Stimulated activated CD8-positive, alpha-beta memory T cell treated with anti-CD3 and anti-CD28 coated beads, Interleukin-2, amount 100 ng/mL, for 1 hour (primary cell): ENCODE measurements around the gene FGFR2.
"Not testable (repeated sequence)": the region's sequence is repeated elsewhere in the genome, so short reads cannot be mapped to it uniquely, and the experiment has no call there.

Experiments used
- DNase-seq, 2 donors: peaks; one replicate each; pipeline ENCODE4 v3.0.0-alpha.2; 2020; ENCODE audit warnings: low read depth in 2 of 2

FGFR2 gene

DNA sequence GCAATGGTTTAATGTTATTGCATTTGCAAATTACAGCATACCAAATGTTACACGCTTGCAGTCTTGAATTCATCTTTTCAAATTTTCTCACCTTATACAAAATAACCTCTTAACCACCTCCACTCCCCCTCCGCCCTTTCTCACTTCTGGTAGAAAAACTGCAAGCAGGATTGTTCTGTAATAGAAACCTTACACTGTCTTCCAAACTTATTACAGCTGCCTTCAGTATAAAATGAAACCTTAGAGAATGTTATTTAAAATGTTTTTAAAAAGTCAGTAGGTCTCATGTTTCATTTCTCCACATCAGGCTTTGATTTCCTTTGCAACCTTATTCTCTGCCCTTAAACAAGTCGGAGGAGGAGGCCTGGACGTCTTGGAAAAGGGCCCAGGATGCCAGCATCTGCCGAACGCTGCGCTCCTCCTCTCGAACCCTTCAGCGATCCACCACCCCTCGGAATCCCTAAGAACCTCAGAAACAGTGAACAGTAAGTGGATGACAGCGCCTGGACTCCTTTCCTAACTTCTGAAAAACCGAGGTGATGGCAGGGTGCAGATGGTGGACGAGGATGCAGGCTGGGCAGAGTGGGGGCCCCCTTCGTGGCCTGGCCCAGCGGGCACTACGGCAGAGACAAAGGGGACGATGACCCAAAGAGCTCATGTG lies 74.0 kb downstream of the FGFR2 start:
- no peak for DNase-seq

- no peak for DNase-seq
Measured at GRCh38 chr10:121522831-121523230, 75.4 kb downstream of the FGFR2 start.

DNA sequence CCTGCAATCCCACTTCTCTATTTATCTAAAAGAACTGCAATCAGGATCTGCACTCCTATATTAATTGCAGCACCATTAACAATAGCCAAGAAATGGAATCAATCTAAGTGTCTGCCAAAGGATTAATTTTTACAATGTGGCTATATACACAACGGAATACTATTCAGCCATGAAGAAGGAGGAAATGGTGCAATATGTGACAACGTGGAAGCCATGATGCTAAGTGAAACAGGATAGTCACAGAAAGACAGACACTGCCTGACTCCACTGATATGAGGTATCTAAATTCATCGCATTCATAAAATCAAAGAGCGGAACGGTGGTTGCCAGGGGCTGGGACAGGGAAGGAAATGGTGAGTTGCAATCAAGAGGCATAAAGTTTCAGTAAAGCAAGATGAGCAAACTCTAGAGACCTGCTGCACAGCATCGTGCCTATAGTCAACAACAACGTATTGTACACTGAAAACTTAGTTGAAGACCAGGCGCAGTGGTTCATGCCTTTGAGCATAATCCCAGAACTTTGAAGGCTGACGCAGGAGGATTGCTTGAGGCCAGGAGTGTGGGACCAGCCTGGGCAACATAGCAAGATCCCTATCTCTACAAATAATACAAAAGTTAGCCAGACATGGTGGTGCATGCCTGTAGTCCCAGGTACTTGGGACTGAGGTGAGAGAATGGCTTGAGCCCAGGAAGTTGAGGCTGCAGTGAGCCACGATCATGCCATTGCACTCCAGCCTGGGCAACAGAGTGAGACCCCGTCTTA lies 76.3 kb downstream of the FGFR2 start:
- DNase-seq, result no peak

- not testable (repeated sequence) for DNase-seq
Measured at GRCh38 chr10:121520526-121520925, 77.7 kb downstream of the FGFR2 start.

DNA sequence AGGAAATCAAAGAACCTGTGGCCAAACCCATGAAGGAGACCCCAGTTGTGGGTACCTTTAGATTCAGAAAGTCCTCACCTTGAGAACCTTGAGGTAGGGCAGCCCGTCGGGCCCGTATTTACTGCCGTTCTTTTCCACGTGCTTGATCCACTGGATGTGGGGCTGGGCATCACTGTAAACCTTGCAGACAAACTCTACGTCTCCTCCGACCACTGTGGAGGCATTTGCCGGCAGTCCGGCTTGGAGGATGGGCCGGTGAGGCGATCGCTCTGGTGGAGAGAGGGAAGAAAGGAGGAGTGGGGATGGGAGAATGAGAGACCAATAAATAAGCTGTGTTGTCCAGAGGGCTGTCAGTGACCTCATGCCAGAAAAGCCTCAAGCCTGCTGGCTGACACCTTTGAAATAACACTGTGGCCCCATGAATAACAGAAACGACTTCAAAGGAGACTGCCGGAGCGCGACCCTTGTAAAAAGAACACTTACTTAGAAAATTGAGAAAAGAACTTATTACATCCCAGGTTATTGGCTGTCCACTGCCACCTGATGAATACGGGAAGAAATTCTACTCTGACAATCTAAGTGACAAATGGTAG lies 78.2 kb downstream of the FGFR2 start:
- no peak for DNase-seq

GRCh38 chr10:121519411-121519810 lies 78.8 kb downstream of the FGFR2 start:
- no peak for DNase-seq

DNA sequence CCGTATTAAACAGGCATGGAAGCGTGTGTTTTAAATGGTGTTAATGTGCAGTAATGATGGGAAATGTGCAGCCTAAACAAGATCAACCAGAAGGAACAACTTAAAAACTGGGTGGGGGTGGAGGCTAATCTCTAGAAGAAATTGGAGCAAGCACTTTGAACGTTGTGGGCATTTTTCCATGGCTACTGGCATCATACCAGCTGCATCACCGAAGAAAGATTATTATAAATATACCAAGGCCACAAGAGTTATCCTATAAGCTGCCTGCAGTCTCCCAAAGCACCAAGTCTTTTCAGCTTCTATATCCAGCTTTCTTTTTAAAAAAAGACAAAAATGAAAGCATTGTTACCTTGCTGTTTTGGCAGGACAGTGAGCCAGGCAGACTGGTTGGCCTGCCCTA lies 79.9 kb downstream of the FGFR2 start:
- no peak for DNase-seq

DNA sequence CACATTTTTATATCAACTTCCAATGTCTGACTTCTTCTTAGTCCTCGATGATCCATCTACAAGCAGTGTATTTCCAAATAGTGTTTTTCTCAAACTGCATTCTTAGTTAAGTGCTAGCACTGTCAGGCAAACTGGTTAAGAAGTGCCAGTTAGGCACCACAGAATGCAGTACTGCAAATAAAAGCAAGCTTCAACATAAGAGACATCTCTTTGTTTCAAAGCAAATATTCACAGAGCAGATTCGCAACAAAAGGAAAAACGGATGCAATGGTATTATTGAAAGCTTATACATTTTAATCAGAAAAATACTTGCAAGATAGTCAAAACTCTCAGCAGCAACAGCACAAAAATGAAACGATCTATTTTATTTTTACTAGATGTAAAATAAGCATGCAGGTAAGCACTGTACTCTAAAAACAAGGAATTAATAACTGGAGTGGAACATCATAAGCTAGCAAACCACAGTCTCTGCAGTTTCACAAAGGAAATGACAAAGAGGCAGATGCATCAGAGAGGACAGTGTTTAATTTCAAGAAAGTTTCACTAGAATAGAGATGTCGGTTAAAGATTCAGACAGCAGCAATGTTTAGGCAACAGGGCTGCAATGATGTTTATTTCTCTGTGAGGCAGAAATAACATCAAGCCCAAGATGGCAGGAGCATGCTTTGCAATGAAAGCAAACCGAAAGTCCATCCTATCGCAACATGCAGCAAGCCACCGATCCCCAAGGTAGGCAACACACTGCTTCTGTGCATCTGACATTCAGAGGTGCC lies 82.0 kb downstream of the FGFR2 start:
- no peak for DNase-seq

GRCh38 chr10:121514141-121514865 lies 83.9 kb downstream of the FGFR2 start:
- DNase-seq, result no peak

GRCh38 chr10:121511943-121512342 lies 86.3 kb downstream of the FGFR2 start:
- no peak for DNase-seq

DNA sequence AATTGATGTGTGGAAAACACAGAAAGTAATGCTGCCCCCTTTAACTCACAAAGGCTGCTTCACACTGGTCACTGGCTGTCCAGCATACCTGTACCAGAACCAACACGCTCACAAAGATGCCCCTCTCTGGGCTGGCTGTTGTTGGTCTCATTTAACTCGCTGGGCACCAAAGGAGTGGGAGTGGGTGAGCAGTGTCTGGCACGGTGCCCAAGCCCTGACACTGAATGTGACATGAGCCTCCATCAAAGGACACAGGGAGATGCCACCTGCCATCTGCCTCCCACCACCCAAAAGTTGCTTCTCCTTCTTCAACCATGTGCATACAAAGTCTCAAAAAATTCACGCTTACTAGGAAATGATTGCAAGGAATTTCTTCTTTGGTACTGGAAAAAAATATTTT lies 86.8 kb downstream of the FGFR2 start:
- no peak for DNase-seq

- no peak for DNase-seq
Measured at GRCh38 chr10:121510201-121510771, 88.0 kb downstream of the FGFR2 start.

DNA sequence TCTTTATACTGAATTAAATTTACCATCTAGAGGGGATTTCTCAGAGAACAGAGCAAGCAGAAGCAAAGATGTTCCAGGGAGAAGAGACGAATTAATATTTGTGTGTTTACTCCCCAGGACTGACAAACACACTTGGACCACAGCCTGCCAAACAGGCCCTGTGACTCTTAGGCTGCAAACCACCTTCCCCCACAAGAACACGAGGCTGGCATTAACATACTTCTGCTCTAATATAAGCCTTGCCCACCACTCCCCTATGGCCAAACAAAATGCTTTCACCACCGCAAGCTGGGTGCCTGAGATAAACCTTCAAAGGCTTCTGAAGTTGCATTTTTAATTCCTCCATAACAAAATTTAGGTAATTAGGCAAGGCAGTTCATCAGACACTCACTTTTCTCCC lies 88.4 kb downstream of the FGFR2 start:
- DNase-seq, result no peak

GRCh38 chr10:121509112-121509511 lies 89.1 kb downstream of the FGFR2 start:
- no peak for DNase-seq

- DNase-seq, result no peak
Measured at GRCh38 chr10:121503587-121504051, 94.6 kb downstream of the FGFR2 start.

DNA sequence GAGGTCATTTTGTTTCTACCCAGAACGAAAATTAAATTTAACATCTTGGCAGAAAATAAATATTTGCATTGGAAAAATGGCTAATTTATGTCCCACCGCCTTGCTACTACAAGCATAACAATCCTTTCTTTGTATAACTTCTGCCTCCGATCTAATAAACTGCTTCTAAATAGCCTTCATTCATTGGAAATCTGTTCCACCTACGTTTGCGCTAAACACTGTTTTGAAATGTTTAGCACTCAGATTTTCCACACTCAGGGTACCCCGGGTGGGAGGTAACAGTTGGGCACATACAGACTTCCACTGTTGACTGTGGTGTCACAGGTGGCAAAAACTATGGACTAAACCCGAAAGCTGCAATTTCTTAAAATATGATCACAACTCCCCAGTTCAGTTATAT lies 96.4 kb downstream of the FGFR2 start:
- no peak for DNase-seq

DNA sequence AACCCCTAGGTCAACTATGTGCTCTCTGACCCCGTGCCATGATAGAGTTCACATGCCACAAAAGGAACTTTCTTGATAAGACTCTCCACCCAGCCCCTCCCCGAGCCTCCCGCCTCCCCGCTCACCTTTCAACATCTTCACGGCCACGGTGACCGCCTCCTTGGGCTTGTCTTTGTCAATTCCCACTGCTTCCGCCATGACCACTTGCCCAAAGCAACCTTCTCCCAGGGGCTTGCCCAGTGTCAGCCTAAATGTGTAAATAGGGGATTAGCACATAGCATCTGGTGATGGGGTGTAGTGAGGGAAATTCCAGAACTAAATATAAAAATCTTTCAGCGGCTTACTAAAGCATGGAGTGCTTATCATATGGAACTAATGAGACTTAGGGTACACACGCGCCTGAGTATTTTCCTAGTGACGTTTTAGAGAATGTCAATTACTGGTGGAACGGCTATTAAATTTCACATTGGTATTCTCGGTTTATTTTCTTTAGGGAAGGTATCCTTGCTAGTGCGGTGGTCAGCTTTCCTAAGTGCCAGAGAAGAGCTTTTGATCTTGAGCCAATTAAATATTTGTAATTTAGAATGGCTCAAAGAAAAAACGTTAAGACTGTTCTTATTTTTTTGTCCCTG lies 97.4 kb downstream of the FGFR2 start:
- no peak for DNase-seq

GRCh38 chr10:121497513-121498470 lies 100.5 kb downstream of the FGFR2 start:
- no peak for DNase-seq

DNA sequence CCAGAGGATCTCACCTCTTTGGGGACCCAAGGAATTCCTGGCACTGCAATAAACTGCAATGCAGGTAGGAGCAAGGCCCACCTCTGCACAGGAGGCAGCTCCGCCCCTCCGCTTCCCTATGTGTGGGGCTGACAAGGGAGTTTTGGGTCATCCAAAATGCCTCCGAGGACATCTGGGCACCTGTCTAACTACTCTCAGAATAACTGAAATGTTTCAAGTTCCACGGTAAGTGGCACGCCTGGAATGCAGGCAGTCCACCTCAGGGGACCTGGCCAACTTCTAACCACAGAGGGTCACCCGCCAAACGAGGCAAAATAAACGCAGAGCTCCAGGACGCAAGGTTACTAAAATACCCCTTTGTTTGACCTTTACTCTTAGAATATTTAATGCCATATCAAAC lies 102.5 kb downstream of the FGFR2 start:
- no peak for DNase-seq

DNA sequence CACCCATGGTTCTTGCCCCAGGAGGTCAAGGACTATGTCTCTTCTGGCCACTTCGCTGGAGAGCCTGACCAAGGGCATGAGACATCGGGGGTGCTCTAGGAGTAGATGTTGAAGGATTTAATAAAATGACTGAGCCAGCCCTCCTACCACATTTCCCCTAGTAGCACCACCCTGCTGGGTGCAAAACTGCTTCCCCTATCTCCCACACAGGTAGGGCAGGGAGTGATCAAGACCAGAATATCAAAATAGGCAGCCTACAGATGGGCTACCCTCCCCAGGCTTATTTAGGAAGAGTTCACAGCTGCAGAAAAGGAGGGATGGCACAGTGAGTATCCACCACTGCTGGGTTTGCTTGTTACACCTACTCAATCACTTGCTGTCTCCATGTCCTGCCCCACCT lies 103.9 kb downstream of the FGFR2 start:
- no peak for DNase-seq
